GM12891 (cell line): ENCODE results near the gene GABRR3.
A peak's percentile ranks its signal among the peaks of the same experiment; 100 is the strongest.

Source experiments
- DNase-seq: peaks from one replicate; pipeline ENCODE4 v3.0.0; 2011; ENCODE audit warnings: low spot score; ENCODE audit not compliant: insufficient read length
- FAIRE-seq: peaks from 2 replicates; lab custom pipeline; 2011; peaks lifted over from hg19 to GRCh38; lab: Jason Lieb, UNC
- PAX5 ChIP-seq: IDR thresholded peaks from 2 replicates; pipeline ENCODE4 v1.6.1; 2011; ENCODE audit warnings: low read length, moderate library complexity, mild to moderate bottlenecking; ENCODE audit not compliant: insufficient read depth, severe bottlenecking
- POLR2A ChIP-seq: IDR thresholded peaks from 2 replicates; pipeline ENCODE4 v1.6.1; 2011; ENCODE audit warnings: low read depth, low read length, control low read depth
- POLR2AphosphoS5 ChIP-seq: IDR thresholded peaks from 2 replicates; pipeline ENCODE4 v1.6.1; 2011; ENCODE audit warnings: low read depth, low read length, control low read depth
- POU2F2 ChIP-seq: IDR thresholded peaks from 2 replicates; pipeline ENCODE4 v1.6.1; 2011; ENCODE audit warnings: low read depth, mild to moderate bottlenecking, control low read depth, low read length, moderate library complexity
- SPI1 ChIP-seq: IDR thresholded peaks from 2 replicates; pipeline ENCODE4 v1.6.1; 2011; ENCODE audit warnings: low read depth, low read length, control low read depth
- TAF1 ChIP-seq: IDR thresholded peaks from 2 replicates; pipeline ENCODE4 v1.6.1; 2011; ENCODE audit warnings: low read depth, low read length, control low read depth

The GABRR3 gene

DNA sequence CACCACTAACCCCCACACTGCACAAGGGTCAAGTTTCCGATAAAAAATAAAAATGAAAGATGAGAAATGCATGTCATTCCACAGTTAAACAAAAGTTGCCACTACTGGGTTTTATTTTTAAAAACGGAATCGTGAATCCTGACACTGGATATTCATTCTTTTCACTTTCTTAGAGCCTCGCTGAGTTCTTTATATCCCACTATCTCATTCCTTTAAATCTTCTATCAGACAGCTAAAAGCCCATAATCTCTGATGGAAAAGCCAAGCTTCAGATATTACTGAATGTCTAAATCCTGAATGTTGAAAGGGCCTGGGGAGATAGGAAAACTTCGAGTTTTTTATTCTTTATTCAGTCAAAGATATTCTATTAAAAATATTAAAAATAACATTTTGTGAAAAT is 74.6 kb downstream of the GABRR3 start:
- TF ChIP-seq TAF1 (no peak), SPI1 (no peak), POLR2A (no peak), PAX5 (no peak), POLR2AphosphoS5 (no peak), POU2F2 (no peak)
- no peak for FAIRE-seq
- no peak for DNase-seq

DNA sequence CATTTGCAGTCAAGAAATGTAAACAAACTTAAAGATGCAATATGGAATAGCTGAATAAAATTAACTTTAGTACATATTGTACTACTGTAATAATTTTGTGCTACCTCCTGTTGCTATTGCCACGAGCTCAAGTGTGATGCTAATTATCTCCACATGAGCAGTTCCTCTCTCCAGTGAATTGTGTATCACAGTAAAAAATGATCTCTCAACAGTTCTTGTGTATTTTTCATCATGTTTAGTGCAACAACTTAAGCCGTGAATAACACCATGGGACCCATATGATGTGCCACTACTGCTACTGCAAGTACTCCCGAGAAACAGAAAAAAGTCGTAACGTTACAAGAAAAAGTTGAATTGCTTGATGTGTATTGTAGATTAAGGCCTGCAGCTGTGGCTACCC is 75.2 kb downstream of the GABRR3 start:
- DNase-seq = no peak
- TF ChIP-seq SPI1 (no peak), POLR2A (no peak), POU2F2 (no peak), TAF1 (no peak), PAX5 (no peak), POLR2AphosphoS5 (no peak)
- no peak for FAIRE-seq

DNA sequence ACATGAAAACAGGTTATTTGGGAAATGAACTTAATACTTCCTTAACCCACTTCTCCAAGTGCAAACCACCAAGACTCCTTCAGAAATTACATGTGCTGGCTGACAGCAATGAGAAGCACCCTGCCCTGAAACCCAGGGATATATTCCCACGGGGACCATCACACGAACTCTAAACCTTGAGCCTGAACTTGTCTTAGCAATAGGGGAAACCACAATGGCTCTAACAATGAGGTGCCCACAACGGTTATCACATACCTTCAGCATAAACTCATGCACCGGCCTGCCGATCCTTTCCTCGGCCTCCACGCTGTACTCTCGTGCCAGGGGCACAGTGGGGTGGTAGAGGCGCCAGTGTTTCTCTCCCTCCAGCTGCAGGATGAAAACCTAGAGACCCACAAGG is 76.3 kb downstream of the GABRR3 start:
- TF ChIP-seq POLR2A = no peak
- no peak for TF ChIP-seq POU2F2
- no peak for TF ChIP-seq SPI1
- no peak for TF ChIP-seq PAX5
- TF ChIP-seq POLR2AphosphoS5 = no peak
- no peak for TF ChIP-seq TAF1
- FAIRE-seq (no peak), DNase-seq (no peak)

DNA sequence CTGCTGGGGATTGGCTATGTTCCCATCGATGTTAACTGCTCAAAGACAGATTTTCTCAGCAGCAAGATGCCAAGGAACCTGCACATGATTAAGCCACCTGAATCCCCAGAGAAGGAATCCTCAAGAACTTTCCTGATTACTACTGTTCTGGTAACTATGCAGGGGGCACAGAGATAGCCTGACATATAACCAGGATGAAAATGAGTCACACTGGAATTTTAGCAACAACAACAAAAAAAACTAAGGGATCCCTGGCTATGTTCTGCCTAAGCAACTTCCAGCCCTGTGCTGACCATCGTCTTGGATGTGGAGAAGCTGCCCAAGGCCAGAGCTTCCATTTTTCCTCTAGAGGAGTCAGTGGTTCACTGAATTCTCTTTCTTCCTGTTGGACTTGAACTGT is 76.7 kb downstream of the GABRR3 start:
- no peak for FAIRE-seq
- no peak for TF ChIP-seq POLR2AphosphoS5
- DNase-seq = no peak

- TF ChIP-seq POLR2AphosphoS5 (no peak), PAX5 (no peak), SPI1 (no peak)
- FAIRE-seq = no peak
- no peak for DNase-seq
Observed at GRCh38 chr3:97957617-97958311, 77.4 kb downstream of the GABRR3 start.

DNA sequence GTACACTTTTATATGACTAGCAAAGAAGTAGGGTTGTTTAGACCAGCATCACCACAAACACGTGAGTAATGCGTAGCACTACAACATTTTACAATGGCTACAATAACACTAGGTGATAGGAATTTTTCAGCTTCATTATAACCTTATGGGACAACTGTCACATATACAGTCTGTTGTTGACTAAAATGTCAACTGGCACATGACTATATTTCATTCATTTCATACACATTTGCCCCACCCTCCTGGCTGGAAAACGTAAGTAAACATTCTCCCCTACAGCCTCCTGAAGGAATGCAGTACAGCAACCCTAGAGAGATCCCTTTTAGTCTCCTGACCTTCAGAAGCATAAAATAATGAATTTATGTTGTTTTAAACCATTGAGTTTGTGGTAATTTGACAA is 79.1 kb downstream of the GABRR3 start:
- no peak for TF ChIP-seq TAF1
- TF ChIP-seq SPI1 = no peak
- no peak for TF ChIP-seq PAX5
- TF ChIP-seq POU2F2 = no peak
- TF ChIP-seq POLR2A = no peak
- no peak for TF ChIP-seq POLR2AphosphoS5
- no peak for DNase-seq
- peak; percentile 26 for FAIRE-seq

- DNase-seq (no peak), FAIRE-seq (peak; percentile 13)
- TF ChIP-seq POLR2A (no peak), SPI1 (peak; percentile 84)
Observed at GRCh38 chr3:97954228-97954827, 80.8 kb downstream of the GABRR3 start.

DNA sequence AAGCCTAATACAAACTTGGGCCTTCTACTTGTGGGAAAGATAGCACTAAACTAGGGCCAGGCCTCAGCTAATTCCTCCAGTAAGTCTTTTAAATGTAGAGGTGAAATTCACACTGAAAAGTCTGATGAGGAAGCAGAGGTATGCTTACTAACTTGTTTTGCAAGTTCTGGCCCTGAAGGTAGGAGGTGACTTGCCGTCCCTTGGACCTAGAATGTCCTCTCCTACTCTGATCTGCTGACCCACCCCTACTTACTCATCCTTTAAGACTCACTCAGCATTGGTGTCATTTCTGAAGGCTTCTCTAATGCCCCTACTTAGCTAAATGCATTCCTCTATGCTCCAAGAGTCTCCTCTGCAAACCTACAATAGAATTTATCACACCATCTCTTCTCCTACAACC is 82.2 kb downstream of the GABRR3 start:
- FAIRE-seq (no peak), DNase-seq (no peak)
- TF ChIP-seq PAX5 (no peak), POU2F2 (no peak)

DNA sequence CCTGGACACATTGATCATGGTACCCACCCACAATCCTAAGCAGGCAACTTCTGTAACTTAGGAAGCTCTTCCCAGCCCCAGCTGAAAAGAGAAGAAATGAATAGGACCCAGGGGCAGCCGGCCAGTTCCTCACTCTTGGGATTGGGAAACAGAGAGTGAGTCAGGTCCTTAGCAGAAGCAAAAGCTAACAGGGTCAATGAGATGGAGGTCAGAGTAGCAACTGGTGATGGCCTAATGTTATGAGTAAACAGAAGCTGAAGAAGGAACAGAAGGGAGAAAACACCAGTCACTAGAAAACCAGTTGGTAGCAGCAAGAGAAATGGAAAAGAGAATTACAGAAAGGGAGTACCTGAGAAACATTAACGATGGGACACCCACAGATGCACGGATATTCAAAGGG is 82.8 kb downstream of the GABRR3 start:
- DNase-seq = no peak

GRCh38 chr3:97950360-97950759 is 84.8 kb downstream of the GABRR3 start:
- TF ChIP-seq TAF1 (no peak), PAX5 (no peak), SPI1 (no peak), POU2F2 (no peak), POLR2AphosphoS5 (no peak), POLR2A (no peak)
- DNase-seq = no peak
- FAIRE-seq = no peak

More for the DNA sequence above, 82.8 kb downstream of the GABRR3 start:
- TF ChIP-seq POU2F2 = no peak
- TF ChIP-seq TAF1 = no peak
- FAIRE-seq = no peak

DNA sequence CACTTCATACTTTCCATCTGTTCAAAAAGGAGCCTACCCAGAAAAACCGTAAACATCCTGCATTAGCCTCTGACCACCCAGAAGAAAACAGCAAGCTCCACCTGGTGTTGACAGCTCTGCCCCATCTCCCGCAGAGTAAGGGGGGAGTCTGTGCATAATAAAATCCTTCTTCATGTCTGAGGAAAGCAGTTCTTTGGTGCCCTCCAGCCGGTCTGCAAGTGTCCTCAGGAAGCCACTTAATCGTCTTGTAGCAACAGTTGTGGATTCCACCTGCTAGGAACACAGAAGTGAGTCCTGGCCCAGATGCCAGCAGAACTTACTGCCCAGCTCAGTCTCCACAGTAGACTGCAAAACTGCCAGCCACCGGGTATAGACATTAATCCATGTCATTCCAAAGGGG is 85.4 kb downstream of the GABRR3 start:
- no peak for FAIRE-seq
- no peak for TF ChIP-seq POU2F2
- no peak for TF ChIP-seq POLR2AphosphoS5
- no peak for TF ChIP-seq TAF1
- TF ChIP-seq POLR2A = no peak
- no peak for TF ChIP-seq SPI1
- no peak for TF ChIP-seq PAX5

More for the DNA sequence above, 85.4 kb downstream of the GABRR3 start:
- no peak for DNase-seq
